HCT116 (cell line): ENCODE measurements around the gene PADI3. TPM values are rescaled to one million over a fixed set of nuclear protein-coding genes. Genes with fewer than 3 reads are reported as not detected.

ENCODE experiments used
- ATAC-seq: fragments of 200-7000 bp; cut with Tn5 transposase; 2 replicates; pipeline ENCODE4 v1.9.1; 2020; ENCODE audit warnings: mild to moderate bottlenecking, moderate library complexity
- BruUV-seq: library from RNA; stranded (reverse); fragments of 400-500 nt; replicated peaks from 2 replicates; lab custom pipeline; 2021; lab: Mats Ljungman, UMichigan
- CTCF ChIA-PET: fragments of 300-600 bp; sonication (Branson Sonifier 250); formaldehyde crosslinking; loops from one replicate; lab custom pipeline; 2021; ENCODE audit warnings: antibody characterized with exemption; lab: Charles Lee
- POLR2A ChIA-PET: fragments of 300-600, 350-600 bp; sonication (Branson Sonifier 250); formaldehyde crosslinking; loops from one replicate; lab custom pipeline; 2021; ENCODE audit warnings: antibody characterized with exemption; lab: Charles Lee
- RAD21 ChIA-PET, 2 experiments: fragments of 300-600 bp; sonication (Branson Sonifier 250); formaldehyde crosslinking; loops; one replicate each; lab custom pipeline; 2023; ENCODE audit warnings: low total read pairs in 2 of 2; ENCODE audit not compliant: uncharacterized antibody in 2 of 2, unreplicated experiment in 2 of 2, low non-redundant PET in 1 of 2; lab: Charles Lee
- DNase-seq: peaks from one replicate; pipeline ENCODE4 v3.0.0-alpha.2; 2010; ENCODE audit warnings: low read depth, low spot score
- H2AFZ ChIP-seq: fragments of 200-600 bp; shearing (Covaris generic), sonication (generic); 2 replicates; pipeline ENCODE4 v1.6.1; 2017; ENCODE audit warnings: low read depth, mixed run types, mixed read lengths, antibody characterized with exemption, low read length; ENCODE audit not compliant: poor library complexity, severe bottlenecking
- H3K27ac ChIP-seq: 2 replicates; pipeline ENCODE4 v1.5.1; 2012; ENCODE audit warnings: low read depth, low read length
- H3K27me3 ChIP-seq: fragments of 200-600 bp; sonication (generic); 2 replicates; pipeline ENCODE4 v1.6.1; 2016; ENCODE audit warnings: mixed run types, low read length, mixed read lengths; ENCODE audit not compliant: insufficient read depth
- H3K36me3 ChIP-seq, 2 experiments: fragments of 200-500 bp in 1 of 2; fragments of 200-600 bp in 1 of 2; sonication (Bioruptor generic) in 1 of 2; sonication (generic) in 1 of 2; 2 replicates each; pipeline versions ENCODE4 v1.5.1 to v1.6.1; 2014 to 2016; ENCODE audit warnings: low read length in 2 of 2, inconsistent platforms in 1 of 2, mixed read lengths in 1 of 2, mixed run types in 1 of 2; ENCODE audit not compliant: insufficient read depth in 2 of 2, control insufficient read depth in 1 of 2
- H3K4me1 ChIP-seq, 2 experiments: fragments of 200-600 bp in 1 of 2; sonication (generic) in 1 of 2; 2 replicates each; pipeline versions ENCODE4 v1.5.1 to v1.6.1; 2012 to 2017; ENCODE audit warnings: low read length in 2 of 2, inconsistent platforms in 1 of 2, mild to moderate bottlenecking in 1 of 2, mixed read lengths in 1 of 2, mixed run types in 1 of 2, moderate library complexity in 1 of 2; ENCODE audit not compliant: insufficient read depth in 2 of 2, control insufficient read depth in 1 of 2
- H3K4me2 ChIP-seq: fragments of 200-600 bp; sonication (generic); 2 replicates; pipeline ENCODE4 v1.6.1; 2017; ENCODE audit warnings: mixed run types, low read length, mixed read lengths
- H3K4me3 ChIP-seq, 2 experiments: fragments of 200-600 bp in 1 of 2; sonication (generic) in 1 of 2; replicated peaks in 1 of 2; 2 replicates each; pipeline ENCODE4 v1.5.1; 2011 to 2016; ENCODE audit warnings: low read length in 2 of 2, control low read depth in 1 of 2, low read depth in 1 of 2, mild to moderate bottlenecking in 1 of 2, mixed read lengths in 1 of 2, mixed run types in 1 of 2
- H3K79me2 ChIP-seq: fragments of 200-600 bp; sonication (generic); 2 replicates; pipeline ENCODE4 v1.6.1; 2017; ENCODE audit warnings: mild to moderate bottlenecking, mixed run types, low read length, moderate library complexity, mixed read lengths; ENCODE audit not compliant: insufficient read depth
- H3K9ac ChIP-seq: fragments of 200-600 bp; sonication (generic); 2 replicates; pipeline ENCODE4 v1.6.1; 2016; ENCODE audit warnings: low read length, mixed read lengths
- H3K9me2 ChIP-seq: fragments of 200-600 bp; sonication (generic), shearing (Covaris generic); 2 replicates; pipeline ENCODE4 v1.6.1; 2017; ENCODE audit warnings: mixed run types, mild to moderate bottlenecking, moderate library complexity; ENCODE audit not compliant: insufficient read depth
- H3K9me3 ChIP-seq, 2 experiments: fragments of 200-500 bp in 1 of 2; fragments of 200-600 bp in 1 of 2; sonication (Bioruptor generic) in 1 of 2; sonication (generic) in 1 of 2; 2 replicates each; pipeline ENCODE4 v1.6.1; 2014 to 2017; ENCODE audit warnings: low read length in 2 of 2, mixed read lengths in 2 of 2, inconsistent platforms in 1 of 2, low read depth in 1 of 2, mild to moderate bottlenecking in 1 of 2, mixed run types in 1 of 2, moderate library complexity in 1 of 2; ENCODE audit not compliant: control insufficient read depth in 1 of 2, insufficient read depth in 1 of 2
- H4K20me1 ChIP-seq: fragments of 200-600 bp; sonication (generic), shearing (Covaris generic); 2 replicates; pipeline ENCODE4 v1.6.1; 2017; ENCODE audit warnings: mixed run types, mild to moderate bottlenecking, moderate library complexity; ENCODE audit not compliant: insufficient read depth
- CBX3 ChIP-seq: IDR thresholded peaks from 2 replicates; pipeline ENCODE4 v1.6.1; 2012; ENCODE audit warnings: low read depth
- EGR1 ChIP-seq: IDR thresholded peaks from 2 replicates; pipeline ENCODE4 v1.6.1; 2012; ENCODE audit warnings: low read depth
- FOSL1 ChIP-seq: IDR thresholded peaks from 2 replicates; pipeline ENCODE4 v1.6.1; 2012; ENCODE audit warnings: low read depth
- POLR2A ChIP-seq: IDR thresholded peaks from 2 replicates; pipeline ENCODE4 v1.7.0; 2011; ENCODE audit warnings: borderline replicate concordance; ENCODE audit not compliant: insufficient read depth, insufficient read length; ENCODE audit errors: extremely low read depth
- POLR2AphosphoS5 ChIP-seq: IDR thresholded peaks from 2 replicates; pipeline ENCODE4 v1.6.1; 2011; ENCODE audit warnings: mild to moderate bottlenecking, low read depth, low read length, moderate library complexity
- RAD21 ChIP-seq: IDR thresholded peaks from 2 replicates; pipeline ENCODE4 v1.6.1; 2012; ENCODE audit warnings: low read depth, mild to moderate bottlenecking
- SIN3A ChIP-seq: IDR thresholded peaks from 2 replicates; pipeline ENCODE4 v1.6.1; 2012; ENCODE audit warnings: low read depth
- SP1 ChIP-seq: IDR thresholded peaks from 2 replicates; pipeline ENCODE4 v1.6.1; 2012; ENCODE audit warnings: low read depth
- SRF ChIP-seq: IDR thresholded peaks from 2 replicates; pipeline ENCODE4 v1.6.1; 2012; ENCODE audit warnings: low read depth
- YY1 ChIP-seq: IDR thresholded peaks from 2 replicates; pipeline ENCODE4 v1.6.1; 2011; ENCODE audit warnings: low read length, low read depth, moderate library complexity, mild to moderate bottlenecking; ENCODE audit not compliant: insufficient replicate concordance; ENCODE audit errors: extremely low read depth
- ZFX ChIP-seq: fragments of 450-650 bp; IDR thresholded peaks from 2 replicates; pipeline ENCODE4 v1.6.1; 2017
- ZNF274 ChIP-seq: fragments of 200-500 bp; sonication (Bioruptor generic); IDR thresholded peaks from 2 replicates; pipeline ENCODE4 v1.6.1; 2014; ENCODE audit warnings: mild to moderate bottlenecking, low read depth, low read length, inconsistent platforms
- intact Hi-C: fragments of 100-400 bp; cut with micrococcal nuclease; formaldehyde crosslinking; loops from 2 replicates; pipeline ENCODE4 v1.10.0; 2022
- total RNA-seq: library from RNA; stranded (reverse); gene quantifications from one replicate; pipeline ENCODE4 v1.2.1, GENCODE V29; 2021; ENCODE audit not compliant: unreplicated experiment
- TF ChIP-seq, protein P1 (sequence below): IDR thresholded peaks from 2 replicates; pipeline ENCODE4 v1.6.1; 2011; ENCODE audit warnings: mild to moderate bottlenecking, low read length, moderate library complexity; ENCODE audit not compliant: insufficient replicate concordance; ENCODE audit errors: extremely low read depth
- TF ChIP-seq, protein P2 (sequence below): IDR thresholded peaks from 2 replicates; pipeline ENCODE4 v1.6.1; 2012; ENCODE audit warnings: low read depth
- TF ChIP-seq, protein P3 (sequence below): IDR thresholded peaks from 2 replicates; pipeline ENCODE4 v1.6.1; 2012

Gene PADI3
- total RNA-seq, 1 experiment from 2014 or later = 0.93 TPM

DNA sequence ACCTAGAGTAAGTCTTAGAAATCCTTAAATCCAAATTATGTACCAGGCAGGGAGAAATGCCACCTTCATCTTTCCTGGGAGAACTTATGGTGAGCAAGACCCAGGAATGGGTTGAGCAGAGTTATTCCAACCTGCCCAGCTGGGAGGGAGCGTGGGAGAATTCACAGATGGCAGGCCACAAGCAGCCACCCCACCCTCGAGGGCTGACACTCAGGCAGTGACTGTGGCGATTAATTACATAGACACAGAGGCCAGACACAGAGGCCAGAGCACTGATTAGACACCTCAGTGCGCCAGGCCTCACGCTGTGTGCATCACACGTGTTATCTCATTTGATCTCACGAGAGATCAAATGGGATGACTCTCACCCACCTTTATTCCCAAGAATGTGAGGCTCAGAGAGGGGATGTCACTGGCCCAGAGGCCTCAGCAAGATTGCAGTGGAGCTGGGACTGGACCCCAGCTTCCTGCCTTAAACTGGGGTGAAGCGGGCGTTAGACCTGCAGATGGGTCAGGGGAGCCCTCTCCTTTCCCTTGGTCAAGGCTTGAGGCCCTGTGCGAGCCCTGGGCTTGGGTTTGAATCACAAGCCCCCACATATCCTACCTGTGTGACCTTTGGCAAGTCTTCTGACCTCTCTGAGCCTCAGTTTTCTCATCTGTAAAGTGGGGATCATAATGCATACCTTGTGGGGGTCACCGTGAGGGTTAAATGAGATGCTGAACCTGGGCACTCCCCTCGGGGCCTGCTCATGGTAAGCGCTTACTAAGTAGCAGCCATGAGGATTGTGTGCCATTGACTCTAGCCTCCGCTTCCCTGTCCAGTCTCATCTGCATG is 30.3 kb downstream of the PADI3 start:
- CTCF ChIA-PET = no interaction called here
- RAD21 ChIA-PET = no interaction called here
- POLR2A ChIA-PET = no interaction called here

DNA sequence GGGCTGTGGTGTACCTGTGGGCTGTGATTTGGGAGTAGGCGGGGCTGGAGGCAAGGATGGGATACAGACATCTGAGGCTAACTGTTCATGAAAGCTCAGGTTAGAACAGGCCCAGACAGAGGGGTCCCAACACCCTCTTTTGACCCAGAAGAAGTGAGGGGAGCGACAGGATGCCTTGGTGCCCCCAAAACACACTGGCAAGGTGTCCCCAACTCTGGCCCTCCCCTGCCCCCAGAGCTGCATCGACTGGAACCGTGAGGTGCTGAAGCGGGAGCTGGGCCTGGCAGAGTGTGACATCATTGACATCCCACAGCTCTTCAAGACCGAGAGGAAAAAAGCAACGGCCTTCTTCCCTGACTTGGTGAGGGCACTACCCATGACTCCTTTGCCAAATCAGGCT is 31.5 kb downstream of the PADI3 start:
- Histone ChIP-seq H2AFZ (no peak overlapping the region), H3K4me1 (no peaks in the 10 kb centered on the region), H3K9ac (no peak overlapping the region), H3K36me3 (no peaks in the 10 kb centered on the region), H4K20me1 (no peaks in the 10 kb centered on the region), H3K27ac (no peak overlapping the region), H3K27me3 (peaks cover 3% of the 10 kb centered on the region; the same call in 1 of the 2 replicates), H3K9me3 (no peaks in the 10 kb centered on the region), H3K9me2 (no peaks in the 10 kb centered on the region), H3K4me3 (no peak overlapping the region), H3K4me2 (no peak overlapping the region), H3K79me2 (no peaks in the 10 kb centered on the region)
- intact Hi-C loops = no loop called here
- CTCF ChIA-PET = no interaction called here
- POLR2A ChIA-PET = no interaction called here
- RAD21 ChIA-PET = interaction anchor here in 1 of 2 experiments (0.5 kb wide), 1 partner anchor 329 kb away, joined by 3 read pairs; no protein-coding TSS in a partner anchor
- DNase-seq (no peak), ATAC-seq (no peak)
- no TSS peak for BruUV-seq
- TF ChIP-seq, protein P1, sequence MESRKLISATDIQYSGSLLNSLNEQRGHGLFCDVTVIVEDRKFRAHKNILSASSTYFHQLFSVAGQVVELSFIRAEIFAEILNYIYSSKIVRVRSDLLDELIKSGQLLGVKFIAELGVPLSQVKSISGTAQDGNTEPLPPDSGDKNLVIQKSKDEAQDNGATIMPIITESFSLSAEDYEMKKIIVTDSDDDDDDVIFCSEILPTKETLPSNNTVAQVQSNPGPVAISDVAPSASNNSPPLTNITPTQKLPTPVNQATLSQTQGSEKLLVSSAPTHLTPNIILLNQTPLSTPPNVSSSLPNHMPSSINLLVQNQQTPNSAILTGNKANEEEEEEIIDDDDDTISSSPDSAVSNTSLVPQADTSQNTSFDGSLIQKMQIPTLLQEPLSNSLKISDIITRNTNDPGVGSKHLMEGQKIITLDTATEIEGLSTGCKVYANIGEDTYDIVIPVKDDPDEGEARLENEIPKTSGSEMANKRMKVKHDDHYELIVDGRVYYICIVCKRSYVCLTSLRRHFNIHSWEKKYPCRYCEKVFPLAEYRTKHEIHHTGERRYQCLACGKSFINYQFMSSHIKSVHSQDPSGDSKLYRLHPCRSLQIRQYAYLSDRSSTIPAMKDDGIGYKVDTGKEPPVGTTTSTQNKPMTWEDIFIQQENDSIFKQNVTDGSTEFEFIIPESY = no peak
- TF ChIP-seq, protein P2, sequence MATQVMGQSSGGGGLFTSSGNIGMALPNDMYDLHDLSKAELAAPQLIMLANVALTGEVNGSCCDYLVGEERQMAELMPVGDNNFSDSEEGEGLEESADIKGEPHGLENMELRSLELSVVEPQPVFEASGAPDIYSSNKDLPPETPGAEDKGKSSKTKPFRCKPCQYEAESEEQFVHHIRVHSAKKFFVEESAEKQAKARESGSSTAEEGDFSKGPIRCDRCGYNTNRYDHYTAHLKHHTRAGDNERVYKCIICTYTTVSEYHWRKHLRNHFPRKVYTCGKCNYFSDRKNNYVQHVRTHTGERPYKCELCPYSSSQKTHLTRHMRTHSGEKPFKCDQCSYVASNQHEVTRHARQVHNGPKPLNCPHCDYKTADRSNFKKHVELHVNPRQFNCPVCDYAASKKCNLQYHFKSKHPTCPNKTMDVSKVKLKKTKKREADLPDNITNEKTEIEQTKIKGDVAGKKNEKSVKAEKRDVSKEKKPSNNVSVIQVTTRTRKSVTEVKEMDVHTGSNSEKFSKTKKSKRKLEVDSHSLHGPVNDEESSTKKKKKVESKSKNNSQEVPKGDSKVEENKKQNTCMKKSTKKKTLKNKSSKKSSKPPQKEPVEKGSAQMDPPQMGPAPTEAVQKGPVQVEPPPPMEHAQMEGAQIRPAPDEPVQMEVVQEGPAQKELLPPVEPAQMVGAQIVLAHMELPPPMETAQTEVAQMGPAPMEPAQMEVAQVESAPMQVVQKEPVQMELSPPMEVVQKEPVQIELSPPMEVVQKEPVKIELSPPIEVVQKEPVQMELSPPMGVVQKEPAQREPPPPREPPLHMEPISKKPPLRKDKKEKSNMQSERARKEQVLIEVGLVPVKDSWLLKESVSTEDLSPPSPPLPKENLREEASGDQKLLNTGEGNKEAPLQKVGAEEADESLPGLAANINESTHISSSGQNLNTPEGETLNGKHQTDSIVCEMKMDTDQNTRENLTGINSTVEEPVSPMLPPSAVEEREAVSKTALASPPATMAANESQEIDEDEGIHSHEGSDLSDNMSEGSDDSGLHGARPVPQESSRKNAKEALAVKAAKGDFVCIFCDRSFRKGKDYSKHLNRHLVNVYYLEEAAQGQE = no peak
- no peak for TF ChIP-seq SIN3A
- no peak for TF ChIP-seq RAD21
- TF ChIP-seq, protein P3, sequence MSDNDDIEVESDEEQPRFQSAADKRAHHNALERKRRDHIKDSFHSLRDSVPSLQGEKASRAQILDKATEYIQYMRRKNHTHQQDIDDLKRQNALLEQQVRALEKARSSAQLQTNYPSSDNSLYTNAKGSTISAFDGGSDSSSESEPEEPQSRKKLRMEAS = no peak
- no peak for TF ChIP-seq YY1
- TF ChIP-seq CBX3 = no peak
- TF ChIP-seq FOSL1 = no peak
- no peak for TF ChIP-seq SP1
- TF ChIP-seq SRF = no peak
- TF ChIP-seq POLR2AphosphoS5 = no peak

More for the DNA sequence above, 30.3 kb downstream of the PADI3 start:
- H3K27ac ChIP-seq = no peak overlapping the region
- no peaks in the 10 kb centered on the region for H3K79me2 ChIP-seq
- H2AFZ ChIP-seq = no peak overlapping the region
- ATAC-seq (no peak), DNase-seq (no peak)
- H3K36me3 ChIP-seq = no peaks in the 10 kb centered on the region
- H4K20me1 ChIP-seq = no peaks in the 10 kb centered on the region
- intact Hi-C loops = no loop called here
- BruUV-seq = no TSS peak
- H3K9me3 ChIP-seq = no peaks in the 10 kb centered on the region
- TF ChIP-seq ZNF274 (no peak), ZFX (no peak), CBX3 (no peak), POLR2A (no peak), SRF (no peak), EGR1 (no peak)
- H3K9me2 ChIP-seq = no peaks in the 10 kb centered on the region
- peaks cover 3% of the 10 kb centered on the region; the same call in 1 of the 2 replicates for H3K27me3 ChIP-seq
- H3K4me3 ChIP-seq = no peak overlapping the region
- no peak overlapping the region for H3K9ac ChIP-seq
- peaks cover 0 to 9% of the 10 kb centered on the region in 2 experiments; a peak in 2 of 4 replicates for H3K4me1 ChIP-seq
- H3K4me2 ChIP-seq = no peak overlapping the region
